Limb (tissue), 2 donors: ENCODE measurements around the gene KLF11.

Experiments used
- DNase-seq, 2 donors: peaks; one replicate each; pipeline ENCODE4 v3.0.0-alpha.2; 2016; ENCODE audit errors: extremely low spot score in 2 of 2

Gene KLF11

GRCh38 chr2:10043256-10043905, at the start of gene KLF11:
Gene KLF11, plus strand, starts transcription at chr2:10043550. Its CDS starts 167 bp downstream, at chr2:10043717.
- peak; percentile 92 to 94 for DNase-seq

- DNase-seq = no peak
Observed at GRCh38 chr2:9994462-9994861, 48.9 kb upstream of the KLF11 start.

DNA sequence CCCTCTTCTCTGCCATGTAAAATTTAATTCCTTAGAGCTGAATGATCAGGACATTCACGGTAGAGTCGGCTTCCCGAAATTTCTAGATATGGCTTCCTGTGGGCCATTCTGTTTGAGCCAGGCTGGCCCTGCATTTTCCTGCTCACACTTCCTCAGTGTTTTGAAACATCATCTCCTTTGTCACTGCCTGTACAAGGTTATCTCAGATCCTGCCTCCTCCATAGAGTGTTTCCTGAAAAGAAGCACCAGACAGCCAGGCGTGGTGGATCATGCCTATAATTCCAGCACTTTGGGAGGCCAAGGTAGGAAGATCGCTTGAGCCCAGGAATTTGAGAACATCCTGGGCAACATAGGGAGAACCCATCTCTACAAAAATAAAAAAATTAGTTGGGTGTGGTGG, 48.3 kb upstream of the KLF11 start:
- DNase-seq = no peak

- DNase-seq = no peak
Observed at GRCh38 chr2:9996321-9996720, 47.0 kb upstream of the KLF11 start.

DNA sequence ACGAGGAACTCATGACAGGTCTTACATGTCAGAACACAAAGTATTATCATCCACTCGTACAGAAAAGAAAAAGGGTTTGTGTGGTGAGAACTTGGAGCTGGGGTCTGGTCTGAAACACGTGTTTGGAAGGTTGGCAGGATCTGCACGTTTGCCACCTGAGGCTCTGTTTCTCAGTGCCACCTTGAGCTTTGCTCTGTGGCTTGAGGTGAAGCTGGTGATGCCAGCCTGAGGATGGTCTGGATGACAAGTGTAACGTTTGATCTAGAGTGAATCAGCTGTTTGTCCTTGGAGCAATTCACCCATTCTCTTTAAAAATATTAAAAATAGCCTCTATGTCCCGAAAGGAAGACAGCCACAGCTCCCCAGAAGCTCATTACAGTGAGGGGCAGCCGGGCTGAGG, 45.4 kb upstream of the KLF11 start:
- DNase-seq = no peak

- no peak for DNase-seq
Observed at GRCh38 chr2:9998916-9999654, 44.3 kb upstream of the KLF11 start.

DNA sequence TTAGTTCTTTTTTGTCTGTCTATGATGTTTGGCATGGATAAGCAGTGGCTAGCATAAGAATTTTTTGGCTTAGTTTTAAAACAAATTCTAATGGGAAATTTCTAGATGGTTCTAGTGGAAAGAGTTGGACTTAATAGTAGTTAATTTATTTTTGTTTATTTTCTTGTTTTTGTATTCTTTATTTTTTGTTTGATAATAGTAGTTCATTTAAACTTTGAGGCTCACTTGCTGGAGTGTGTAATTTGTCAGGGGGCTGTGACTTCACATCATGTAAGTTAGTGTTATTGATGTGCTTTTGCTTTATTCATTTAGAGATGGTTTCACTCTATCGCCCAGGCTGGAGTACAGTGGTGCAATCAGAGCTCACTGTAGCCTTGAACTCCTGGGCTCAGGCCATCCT, 43.7 kb upstream of the KLF11 start:
- no peak for DNase-seq

- DNase-seq = no peak
Observed at GRCh38 chr2:10000541-10000940, 42.8 kb upstream of the KLF11 start.

DNA sequence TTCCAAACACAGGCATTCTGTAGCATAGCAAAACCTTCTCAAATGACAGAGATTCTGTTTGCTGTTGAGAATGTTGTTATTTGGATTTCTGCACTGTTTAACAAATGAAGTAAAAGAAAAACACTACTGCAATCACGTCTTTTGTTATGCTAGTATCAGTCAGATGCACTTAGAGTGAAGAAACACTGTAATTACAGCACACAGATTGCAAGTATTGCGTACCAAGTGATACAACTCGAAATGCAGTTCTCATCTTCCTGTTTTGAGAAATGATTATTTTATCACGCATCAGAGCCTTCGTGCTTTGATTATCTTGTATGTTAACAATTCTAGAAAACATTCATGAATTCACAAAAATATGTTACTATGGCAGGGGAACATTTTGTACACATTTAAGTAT, 41.8 kb upstream of the KLF11 start:
- no peak for DNase-seq

DNA sequence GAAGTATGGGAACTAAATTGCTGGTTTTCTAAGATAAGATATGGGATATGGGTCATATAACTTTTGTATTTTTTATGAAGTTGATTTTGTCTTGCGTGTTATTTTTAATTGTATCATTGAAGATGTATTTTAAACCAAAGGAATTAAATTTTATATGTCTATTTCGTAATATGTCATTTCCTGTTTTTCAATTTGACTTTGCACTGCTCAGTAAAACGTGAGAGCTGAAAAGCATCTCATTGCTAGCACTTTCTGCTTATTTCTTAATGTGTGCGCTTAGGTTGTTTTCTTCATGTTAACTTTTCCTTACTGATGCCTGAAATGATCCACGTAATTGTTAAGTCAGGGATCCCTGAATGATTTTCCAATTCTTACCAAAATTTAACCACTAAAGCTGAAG, 41.2 kb upstream of the KLF11 start:
- DNase-seq = no peak

DNA sequence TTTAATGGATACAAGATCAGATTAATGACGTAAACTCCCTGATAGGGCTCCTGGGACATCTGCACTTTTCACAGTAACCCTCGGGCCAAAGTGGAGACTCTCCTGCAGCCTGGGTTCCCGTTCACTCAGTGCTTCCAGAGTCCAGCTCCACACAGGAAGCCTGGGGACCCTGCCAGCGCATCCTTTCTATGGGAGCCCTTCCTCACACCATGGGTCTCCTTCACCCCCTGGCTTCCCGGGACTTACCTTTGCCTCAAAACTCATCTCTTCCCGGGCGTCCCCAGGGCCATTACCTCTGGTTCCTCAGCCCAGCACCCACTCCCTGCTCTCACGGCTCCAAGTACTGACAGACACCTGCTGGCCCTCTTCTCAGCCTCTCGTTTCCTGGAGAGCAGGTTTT, 40.7 kb upstream of the KLF11 start:
- no peak for DNase-seq

DNA sequence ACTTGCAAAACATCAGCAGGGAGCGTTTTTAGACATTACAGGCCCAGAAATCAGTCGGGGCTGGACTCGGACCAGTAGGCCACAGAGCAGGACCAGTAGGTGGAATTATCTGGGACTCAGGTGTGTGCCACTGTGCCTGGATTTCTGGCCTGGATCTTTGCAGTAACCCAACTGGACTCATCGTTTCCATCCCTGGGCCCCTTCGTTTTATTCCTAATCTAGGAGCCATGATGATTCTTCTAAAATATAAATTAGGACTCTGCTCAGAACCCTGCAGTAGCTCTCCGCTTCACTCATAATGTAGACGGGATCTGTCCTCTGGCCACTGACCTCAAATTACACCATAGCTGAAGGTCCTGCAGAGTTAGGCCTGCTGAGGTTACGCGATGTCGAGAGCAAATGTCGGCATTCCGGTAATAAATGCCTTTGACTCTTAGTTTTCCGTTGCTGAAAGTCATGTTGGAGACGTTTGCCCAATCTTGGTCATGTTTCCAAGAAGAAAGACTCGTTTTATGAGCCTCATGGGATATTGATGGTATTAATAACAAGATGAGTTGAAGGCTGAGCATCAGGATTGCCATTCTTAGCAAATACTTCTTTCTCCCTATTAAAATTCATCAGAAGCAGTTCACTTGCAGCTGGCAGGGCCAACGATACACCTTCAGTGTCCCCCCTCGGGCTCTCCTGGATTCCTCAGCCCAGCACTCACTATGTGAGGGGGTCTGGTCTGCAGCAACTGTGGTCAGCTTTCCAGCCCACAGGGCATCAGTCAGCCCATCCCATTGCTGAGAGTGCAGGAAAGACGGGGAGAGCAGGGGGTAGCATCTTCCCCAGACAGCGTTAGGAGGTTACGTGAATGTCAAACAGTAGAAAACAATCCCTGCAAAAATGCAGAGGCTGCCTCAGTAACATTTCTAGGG, 39.9 kb upstream of the KLF11 start:
- no peak for DNase-seq

DNA sequence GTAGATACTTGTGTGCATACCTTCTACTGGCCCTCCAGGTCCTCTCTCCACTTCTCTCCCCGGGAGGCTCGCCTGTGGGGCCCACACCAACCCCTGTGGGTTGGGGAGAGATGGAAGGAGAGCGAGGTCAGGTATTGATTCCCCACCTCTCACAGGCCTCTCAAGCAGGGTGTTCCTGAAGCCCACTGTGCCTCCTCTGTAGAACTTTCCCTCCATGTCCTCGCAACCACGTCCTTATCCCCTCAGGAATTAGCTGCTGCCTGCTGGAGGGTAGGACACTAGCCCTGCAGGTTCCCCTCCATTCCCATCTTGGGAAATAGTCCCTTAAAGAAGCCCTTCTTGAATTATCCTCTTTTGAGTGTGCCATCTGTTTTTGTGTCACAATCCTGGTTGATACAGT, 38.9 kb upstream of the KLF11 start:
- DNase-seq = no peak

DNA sequence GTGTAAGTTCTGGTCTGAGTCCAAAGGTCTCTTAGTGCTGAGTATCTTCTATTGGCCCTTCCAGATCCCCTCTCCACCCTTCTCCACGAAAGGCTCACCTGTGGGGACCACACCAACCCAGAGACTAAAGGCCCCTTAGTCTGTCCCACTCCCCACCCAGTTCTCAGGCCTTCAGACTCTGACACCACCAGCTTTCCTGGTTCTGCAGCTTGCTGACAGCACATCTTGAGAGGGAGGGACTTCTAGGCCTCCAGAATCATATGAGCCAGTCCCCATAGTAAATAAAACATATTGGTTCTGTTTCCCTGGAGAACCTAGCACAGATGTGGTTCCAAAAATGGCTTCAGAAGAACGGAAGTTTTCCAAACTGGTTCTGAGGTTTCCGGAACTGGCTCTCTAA, 38.5 kb upstream of the KLF11 start:
- DNase-seq = no peak

GRCh38 chr2:10005461-10006235, 37.7 kb upstream of the KLF11 start:
- DNase-seq = no peak

- DNase-seq = peak in 1 of 2 donors; percentile 55
Observed at GRCh38 chr2:10006236-10007161, 36.9 kb upstream of the KLF11 start.

DNA sequence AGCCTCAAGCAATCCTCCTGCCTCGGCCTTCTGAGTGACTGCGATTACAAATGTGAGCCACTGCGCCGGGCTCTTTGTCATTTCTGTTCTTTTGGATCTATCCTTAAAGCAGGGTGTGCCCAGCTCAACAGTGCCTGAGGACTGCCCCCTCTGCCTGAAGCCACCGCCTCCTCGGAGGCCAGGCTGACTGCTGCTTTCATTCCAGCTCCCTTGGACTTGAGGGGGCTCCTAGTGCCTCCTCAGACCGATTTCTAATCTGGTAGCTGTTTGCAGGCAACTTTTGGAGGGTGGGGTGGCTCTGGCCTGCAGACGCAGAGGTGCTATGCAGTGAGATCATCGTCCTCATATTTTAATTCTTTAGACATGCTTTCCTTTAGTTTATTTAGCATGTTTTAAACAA, 35.9 kb upstream of the KLF11 start:
- no peak for DNase-seq

DNA sequence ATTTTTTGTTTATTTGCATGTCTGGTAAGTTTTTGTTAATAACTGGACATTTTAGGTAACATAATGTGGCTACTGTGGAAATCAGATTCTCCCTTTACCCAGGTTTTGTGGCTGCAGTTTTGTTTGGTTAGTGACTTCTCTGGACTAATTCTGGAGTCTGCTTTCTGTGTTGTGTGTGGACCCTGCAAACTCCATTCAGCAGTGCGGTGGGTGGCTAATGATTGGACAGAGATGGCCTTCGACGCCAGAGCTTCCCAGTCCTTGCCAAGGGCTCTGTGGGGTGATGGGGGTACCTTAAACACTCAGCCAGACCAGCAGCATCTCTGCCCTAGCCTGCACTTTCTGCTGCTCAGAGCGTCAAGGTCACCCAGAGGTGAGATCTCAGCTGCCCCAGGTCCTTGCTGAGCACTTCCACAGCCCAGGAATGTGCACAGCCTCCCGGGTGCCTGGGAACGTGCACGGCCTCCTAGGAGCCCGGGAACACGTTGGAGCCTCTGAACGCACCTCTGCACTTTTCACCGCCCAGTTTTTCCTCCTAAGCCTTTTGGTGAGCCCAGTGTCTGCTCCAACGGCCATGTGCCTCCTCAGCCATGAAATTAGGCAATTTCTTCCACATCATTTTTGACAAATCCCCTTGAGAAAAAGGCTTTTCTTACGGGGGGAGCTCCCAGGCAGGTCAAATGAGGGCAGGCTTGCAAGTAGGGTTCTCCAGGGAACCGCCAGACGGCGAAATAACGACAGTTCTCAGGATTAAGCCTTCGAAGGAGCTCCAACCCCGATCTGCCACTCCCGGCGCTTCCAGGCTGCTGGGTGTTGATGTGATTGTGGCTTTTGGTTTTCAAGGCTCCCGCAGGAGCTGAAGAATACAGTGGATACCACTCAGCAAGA, 35.2 kb upstream of the KLF11 start:
- DNase-seq = no peak

GRCh38 chr2:10008809-10009176, 34.6 kb upstream of the KLF11 start:
- no peak for DNase-seq
